H1 (cell line): ENCODE data around the gene RETNLB. TPM values are rescaled to one million over a fixed set of nuclear protein-coding genes. Genes with fewer than 3 reads are reported as not detected.

ENCODE experiments used
- CTCF ChIA-PET: fragments of 300-600 bp; sonication (Branson Sonifier 250); formaldehyde crosslinking; loops from one replicate; lab custom pipeline; 2021; ENCODE audit not compliant: partially characterized antibody; lab: Charles Lee
- POLR2A ChIA-PET: fragments of 300-600 bp; sonication (Branson Sonifier 250); formaldehyde crosslinking; loops from one replicate; lab custom pipeline; 2021; ENCODE audit warnings: inconsistent platforms; ENCODE audit not compliant: partially characterized antibody; lab: Charles Lee
- DNase-seq, 2 experiments: peaks; one replicate each; pipeline versions ENCODE4 v3.0.0 to v3.0.0-alpha.2; 2010 to 2022; ENCODE audit warnings: low spot score in 2 of 2, low read depth in 1 of 2, mixed read lengths in 1 of 2
- FAIRE-seq: peaks from 2 replicates; lab custom pipeline; 2011; peaks lifted over from hg19 to GRCh38; lab: Jason Lieb, UNC
- H2AFZ ChIP-seq: 2 replicates; pipeline ENCODE4 v1.8.1; 2012; ENCODE audit warnings: low read length, inconsistent platforms
- H2AK5ac ChIP-seq: 2 replicates; pipeline ENCODE4 v1.6.1; 2013; ENCODE audit warnings: low read depth, low read length
- H2BK120ac ChIP-seq: replicated peaks from 2 replicates; pipeline ENCODE3; 2013; ENCODE audit warnings: low read depth, low read length, inconsistent platforms
- H2BK12ac ChIP-seq: 2 replicates; pipeline ENCODE4 v1.6.1; 2013; ENCODE audit warnings: low read depth, low read length
- H2BK15ac ChIP-seq: 2 replicates; pipeline ENCODE4 v1.6.1; 2013; ENCODE audit warnings: low read length
- H2BK20ac ChIP-seq: 2 replicates; pipeline ENCODE4 v1.6.1; 2013; ENCODE audit warnings: low read length
- H2BK5ac ChIP-seq: 2 replicates; pipeline ENCODE4 v1.6.1; 2013; ENCODE audit warnings: low read depth, low read length
- H3K14ac ChIP-seq: 2 replicates; pipeline ENCODE4 v1.6.1; 2013; ENCODE audit warnings: inconsistent platforms; ENCODE audit not compliant: insufficient read length
- H3K18ac ChIP-seq: 2 replicates; pipeline ENCODE4 v1.6.1; 2013; ENCODE audit warnings: low read length; ENCODE audit errors: extremely low read depth
- H3K23ac ChIP-seq: 2 replicates; pipeline ENCODE4 v1.6.1; 2013; ENCODE audit warnings: inconsistent platforms; ENCODE audit not compliant: insufficient read length
- H3K23me2 ChIP-seq: 2 replicates; pipeline ENCODE4 v1.6.1; 2013; ENCODE audit warnings: low read depth, low read length
- H3K27ac ChIP-seq: 2 replicates; pipeline ENCODE4 v1.6.1; 2011; ENCODE audit warnings: low read depth, low read length, inconsistent platforms
- H3K27me3 ChIP-seq, 4 experiments: replicated peaks in 1 of 4; 1 replicate in 1 of 4; 2 replicates in 3 of 4; pipeline versions ENCODE4 v1.6.1 to v1.8.1; 2011 to 2013; ENCODE audit warnings: low read length in 3 of 4, mild to moderate bottlenecking in 3 of 4, inconsistent platforms in 2 of 4, mixed read lengths in 2 of 4, moderate library complexity in 1 of 4; ENCODE audit not compliant: control insufficient read depth in 3 of 4, insufficient read depth in 3 of 4; ENCODE audit errors: extremely low read depth in 1 of 4
- H3K36me3 ChIP-seq, 4 experiments: 2 replicates each; pipeline versions ENCODE4 v1.6.1 to v1.8.1; 2011 to 2013; ENCODE audit warnings: mild to moderate bottlenecking in 4 of 4, low read length in 3 of 4, moderate library complexity in 2 of 4, control low read depth in 1 of 4, inconsistent platforms in 1 of 4; ENCODE audit not compliant: insufficient read depth in 4 of 4, control insufficient read depth in 2 of 4
- H3K4ac ChIP-seq: replicated peaks from 2 replicates; pipeline ENCODE3; 2013; ENCODE audit warnings: low read length, low read depth, mixed read lengths, inconsistent platforms; ENCODE audit not compliant: insufficient read length
- H3K4me1 ChIP-seq, 4 experiments: replicated peaks in 1 of 4; 1 replicate in 1 of 4; 2 replicates in 3 of 4; pipeline versions ENCODE4 v1.6.1 to v1.8.1; 2011 to 2013; ENCODE audit warnings: low read length in 3 of 4, inconsistent platforms in 2 of 4, mixed read lengths in 1 of 4; ENCODE audit not compliant: insufficient read depth in 4 of 4, control insufficient read depth in 3 of 4
- H3K4me2 ChIP-seq, 2 experiments: 2 replicates each; pipeline versions ENCODE4 v1.6.1 to v1.8.1; 2011 to 2013; ENCODE audit warnings: low read depth in 2 of 2, low read length in 2 of 2, control low read depth in 1 of 2, inconsistent platforms in 1 of 2, mild to moderate bottlenecking in 1 of 2; ENCODE audit not compliant: insufficient read depth in 1 of 2
- H3K4me3 ChIP-seq, 4 experiments: fragments of 200-600, 300-600 bp in 1 of 4; sonication (generic), shearing (Covaris generic), sonication (Bioruptor Twin) in 1 of 4; 2 replicates each; pipeline versions ENCODE4 v1.5.1 to v1.8.1; 2011 to 2016; ENCODE audit warnings: low read length in 4 of 4, low read depth in 3 of 4, control low read depth in 2 of 4, inconsistent platforms in 2 of 4, mild to moderate bottlenecking in 2 of 4, mixed read lengths in 1 of 4, moderate library complexity in 1 of 4; ENCODE audit not compliant: insufficient read depth in 2 of 4; ENCODE audit errors: extremely low read depth in 1 of 4
- H3K56ac ChIP-seq: replicated peaks from 2 replicates; pipeline ENCODE3; 2013; ENCODE audit warnings: low read depth, mild to moderate bottlenecking, mixed read lengths, low read length, inconsistent platforms; ENCODE audit not compliant: insufficient read length
- H3K79me1 ChIP-seq: 2 replicates; pipeline ENCODE4 v1.6.1; 2013; ENCODE audit warnings: low read depth, low read length, control low read depth
- H3K79me2 ChIP-seq, 2 experiments: 2 replicates each; pipeline versions ENCODE4 v1.6.1 to v1.8.1; 2012 to 2013; ENCODE audit warnings: low read length in 2 of 2, mild to moderate bottlenecking in 2 of 2, inconsistent platforms in 1 of 2; ENCODE audit not compliant: insufficient read depth in 2 of 2, control insufficient read depth in 1 of 2
- H3K9ac ChIP-seq, 4 experiments: replicated peaks in 1 of 4; 1 replicate in 1 of 4; 2 replicates in 3 of 4; pipeline versions ENCODE4 v1.6.1 to v1.8.1; 2011 to 2013; ENCODE audit warnings: low read depth in 3 of 4, low read length in 3 of 4, control low read depth in 2 of 4, mild to moderate bottlenecking in 2 of 4, moderate library complexity in 2 of 4, inconsistent platforms in 1 of 4; ENCODE audit errors: extremely low read depth in 1 of 4
- H3K9me3 ChIP-seq, 2 experiments: 2 replicates each; pipeline versions ENCODE4 v1.6.1 to v1.8.1; 2012 to 2013; ENCODE audit warnings: mild to moderate bottlenecking in 2 of 2, moderate library complexity in 2 of 2, control low read depth in 1 of 2, inconsistent platforms in 1 of 2, low read depth in 1 of 2, low read length in 1 of 2, mixed read lengths in 1 of 2; ENCODE audit not compliant: insufficient read depth in 2 of 2
- H4K20me1 ChIP-seq, 2 experiments: replicated peaks in 1 of 2; 2 replicates each; pipeline versions ENCODE3 to v1.8.1; 2011 to 2013; ENCODE audit warnings: inconsistent platforms in 2 of 2, low read length in 2 of 2, mild to moderate bottlenecking in 1 of 2; ENCODE audit not compliant: insufficient read depth in 2 of 2, control insufficient read depth in 1 of 2
- H4K5ac ChIP-seq: 2 replicates; pipeline ENCODE4 v1.6.1; 2013; ENCODE audit warnings: low read length, low read depth, mixed read lengths, inconsistent platforms; ENCODE audit not compliant: insufficient read length
- H4K8ac ChIP-seq: 2 replicates; pipeline ENCODE4 v1.8.0; 2013; ENCODE audit warnings: mild to moderate bottlenecking, moderate library complexity, low read length, inconsistent platforms; ENCODE audit not compliant: insufficient read depth; ENCODE audit errors: extremely low read depth
- H4K91ac ChIP-seq: replicated peaks from 2 replicates; pipeline ENCODE3; 2013; ENCODE audit warnings: low read length, mixed read lengths, inconsistent platforms; ENCODE audit not compliant: insufficient read length
- BCL11A ChIP-seq, 2 experiments: IDR thresholded peaks; one replicate each; pipeline ENCODE4 v1.6.1; 2011; ENCODE audit warnings: low read depth in 2 of 2, low read length in 2 of 2, mild to moderate bottlenecking in 2 of 2
- CBX5 ChIP-seq: fragments of 300-800, 300-1000 bp; sonication (generic); IDR thresholded peaks from 2 replicates; pipeline ENCODE4 v1.7.1; 2016; ENCODE audit warnings: antibody characterized with exemption, low read length, low read depth
- CREB1 ChIP-seq: IDR thresholded peaks from 2 replicates; pipeline ENCODE4 v1.6.1; 2012; ENCODE audit warnings: inconsistent platforms
- JUN ChIP-seq: IDR thresholded peaks from 2 replicates; pipeline ENCODE4 v1.6.1; 2011; ENCODE audit warnings: low read depth, mild to moderate bottlenecking, improper control_type of control experiment, low read length
- KDM1A ChIP-seq: fragments of 200-600, 300-600 bp; sonication (generic); IDR thresholded peaks from 2 replicates; pipeline ENCODE4 v1.7.1; 2016; ENCODE audit warnings: mild to moderate bottlenecking, low read length, borderline replicate concordance
- KDM5A ChIP-seq: fragments of 200-600 bp; IDR thresholded peaks from 2 replicates; pipeline ENCODE4 v1.7.1; 2012; ENCODE audit warnings: mild to moderate bottlenecking, low read length, inconsistent platforms, mixed read lengths
- POLR2AphosphoS5 ChIP-seq: IDR thresholded peaks from 2 replicates; pipeline ENCODE4 v1.6.1; 2011; ENCODE audit warnings: low read depth, low read length
- RAD21 ChIP-seq, 2 experiments: IDR thresholded peaks in 1 of 2; conservative IDR thresholded peaks in 1 of 2; 2 replicates each; pipeline ENCODE4 v1.6.1; 2011; ENCODE audit warnings: low read depth in 2 of 2, low read length in 2 of 2, improper control_type of control experiment in 1 of 2, inconsistent platforms in 1 of 2, mild to moderate bottlenecking in 1 of 2, moderate library complexity in 1 of 2
- RBBP5 ChIP-seq: IDR thresholded peaks from 2 replicates; pipeline ENCODE4 v1.7.1; 2012; ENCODE audit warnings: low read depth, mild to moderate bottlenecking, inconsistent platforms, low read length, moderate library complexity, borderline replicate concordance
- RNF2 ChIP-seq: fragments of 200-900, 300-1000 bp; sonication (generic); IDR thresholded peaks from 2 replicates; pipeline ENCODE4 v1.7.1; 2016; ENCODE audit warnings: borderline replicate concordance, low read depth, mild to moderate bottlenecking, antibody characterized with exemption, low read length; ENCODE audit not compliant: poor library complexity, severe bottlenecking; ENCODE audit errors: missing control alignments
- YY1 ChIP-seq: IDR thresholded peaks from 2 replicates; pipeline ENCODE4 v1.6.1; 2011; ENCODE audit warnings: low read depth, mild to moderate bottlenecking, low read length
- WGBS, 2 experiments: shearing (Covaris generic) in 1 of 2; methylation state at CpG; one replicate each; pipeline versions ENCODE4 v1.1.6 to v1.1.7; 2013 to 2015; ENCODE audit warnings: low lambda C conversion rate in 2 of 2, mixed read lengths in 2 of 2, inconsistent platforms in 1 of 2, low coverage in 1 of 2, missing lambda C conversion rate in 1 of 2; ENCODE audit not compliant: insufficient replicate concordance in 2 of 2, insufficient coverage in 1 of 2, insufficient read length in 1 of 2; ENCODE audit errors: extremely low coverage in 1 of 2, missing lambda C conversion rate in 1 of 2; 5-methylcytosine and 5-hydroxymethylcytosine counted together
- polyA plus RNA-seq, 7 experiments: library from polyadenylated mRNA; depleted of rRNA in 3 of 7; stranded (reverse) in 5 of 7; unstranded in 2 of 7; fragments of >200 nt in 5 of 7; fragments of 200-250 nt in 2 of 7; gene quantifications; 1 replicate in 5 of 7; 2 replicates in 1 of 7; 4 replicates in 1 of 7; pipeline versions ENCODE4 v1.2.1 to v1.2.3, GENCODE V29; 2011 to 2013; ENCODE audit warnings: missing spikeins in 2 of 7, mixed read lengths in 2 of 7
- total RNA-seq: library from RNA; stranded (reverse); fragmentation: NEBNext Ultra II Directional; extraction: Animal tissue kit (Norgen Biotek cat#: 25700); gene quantifications from 2 replicates; pipeline ENCODE4 v1.2.1, GENCODE V29; 2021

The RETNLB gene
- total and polyA plus RNA-seq, 2 of the 8 experiments (the other 6 are each of a cell fraction or from before 2014, with no cell fraction given), result not detected

DNA sequence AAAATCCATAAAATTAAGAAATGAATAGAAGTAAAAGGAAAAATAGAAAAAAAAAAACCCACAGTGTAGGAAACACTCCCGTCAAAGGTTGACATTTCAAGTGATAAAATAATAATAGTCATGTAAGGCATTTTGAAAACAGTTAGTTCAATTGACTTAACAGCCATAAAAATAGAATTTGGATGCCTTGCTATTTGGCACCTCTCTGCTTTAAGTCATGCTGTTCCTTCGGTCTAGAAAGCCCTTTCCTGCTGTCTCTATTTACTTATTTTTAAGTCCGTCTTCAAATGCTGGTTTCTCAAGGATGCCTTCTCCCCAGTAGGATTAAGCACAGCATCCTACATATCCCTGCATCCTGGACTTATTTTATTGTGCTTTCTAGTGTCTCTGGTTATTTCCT lies 22.3 kb upstream of the RETNLB start (continued):
- TF ChIP-seq YY1, result no peak

DNA sequence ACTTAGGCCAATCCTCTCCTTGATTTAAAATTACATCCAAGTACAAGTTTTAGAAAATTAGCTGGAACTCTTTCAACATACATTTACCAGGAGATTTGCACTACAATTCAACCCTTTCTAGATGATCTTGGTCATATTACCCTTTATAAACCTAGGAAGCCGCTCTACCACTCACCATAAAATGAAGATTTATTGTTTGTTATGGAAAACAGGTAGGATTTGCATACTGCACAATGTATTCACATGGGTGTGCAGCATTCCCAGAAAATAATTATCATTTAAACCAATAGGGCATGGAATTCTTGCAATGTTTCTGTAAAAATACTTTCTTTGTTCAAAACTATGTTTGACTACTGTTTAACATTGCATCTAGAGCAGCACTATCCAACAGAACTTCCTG lies 18.4 kb upstream of the RETNLB start:
- Histone ChIP-seq H4K20me1 (no peaks in the 10 kb centered on the region), H2AFZ (no peak overlapping the region)
- WGBS, 2 experiments, result 90% methylated on average over 1 of the region's 1 CpG; no CpG with 5 or more reads in 1 of the 2 experiments

More for the DNA sequence above, 18.4 kb upstream of the RETNLB start:
- Histone ChIP-seq H2BK5ac (no peak overlapping the region), H3K27ac (no peak overlapping the region), H2BK12ac (no peak overlapping the region), H2AK5ac (no peak overlapping the region), H3K14ac (no peak overlapping the region), H3K18ac (no peak overlapping the region), H2BK15ac (no peak overlapping the region), H3K23me2 (no peaks in the 10 kb centered on the region), H3K79me1 (no peaks in the 10 kb centered on the region), H3K36me3 (no peaks in the 10 kb centered on the region), H3K4me2 (no peak overlapping the region), H3K9me3 (no peaks in the 10 kb centered on the region), H4K8ac (no peak overlapping the region), H3K79me2 (no peaks in the 10 kb centered on the region), H2BK120ac (no peak overlapping the region), H3K27me3 (no peaks in the 10 kb centered on the region), H3K4me3 (no peak overlapping the region), H3K56ac (no peak overlapping the region), H3K23ac (no peak overlapping the region), H3K4ac (no peak overlapping the region), H4K91ac (no peak overlapping the region), H4K5ac (no peak overlapping the region), H2BK20ac (no peak overlapping the region), H3K9ac (no peak overlapping the region), H3K4me1 (no peaks in the 10 kb centered on the region)
- DNase-seq, result no peak
- TF ChIP-seq RNF2 (no peak), KDM5A (no peak), JUN (no peak), CREB1 (no peak), BCL11A (IDR thresholded peaks at IDR 0.05; ENCODE audit: low read depth in 2 of 2, low read length in 2 of 2) (no peak), KDM1A (no peak), CBX5 (no peak), RAD21 (IDR thresholded peaks at IDR 0.05 in 1 of 2, conservative IDR thresholded peaks at IDR 0.05 in 1 of 2; ENCODE audit: low read depth in 2 of 2, low read length in 2 of 2) (no peak), RBBP5 (no peak), POLR2AphosphoS5 (no peak)
- POLR2A ChIA-PET, result no interaction called here
- CTCF ChIA-PET, result no interaction called here
- FAIRE-seq, result no peak
